Measurements from ENCODE around the gene BRINP1.

- TF ChIP-seq POLR2A (IDR thresholded peaks at IDR 0.05) = no peak
- no peak for TF ChIP-seq CTCF (IDR thresholded peaks at IDR 0.05)
Observed at GRCh38 chr9:119307471-119307870, 61.8 kb downstream of the BRINP1 start.
